IPS-15b (cell line): ENCODE data around the gene PPFIBP1.
"Not testable (repeated sequence)": the region's sequence is repeated elsewhere in the genome, so short reads cannot be mapped to it uniquely, and the experiment has no call there.

Source experiments
- H3K27me3 ChIP-seq: one replicate; pipeline ENCODE4 v1.6.1; 2013; ENCODE audit warnings: low read length; ENCODE audit not compliant: control insufficient read depth, insufficient read depth
- H3K36me3 ChIP-seq: one replicate; pipeline ENCODE4 v1.6.1; 2013; ENCODE audit warnings: low read length; ENCODE audit not compliant: control insufficient read depth, insufficient read depth
- H3K4me1 ChIP-seq: one replicate; pipeline ENCODE4 v1.6.1; 2013; ENCODE audit warnings: mild to moderate bottlenecking, low read length; ENCODE audit not compliant: control insufficient read depth, insufficient read depth
- H3K4me3 ChIP-seq: one replicate; pipeline ENCODE4 v1.5.1; 2013; ENCODE audit warnings: low read depth, low read length
- H3K9ac ChIP-seq: one replicate; pipeline ENCODE4 v1.6.1; 2013; ENCODE audit warnings: low read depth, mild to moderate bottlenecking, low read length
- H3K9me3 ChIP-seq: one replicate; pipeline ENCODE4 v1.6.1; 2013; ENCODE audit warnings: mild to moderate bottlenecking, low read length; ENCODE audit not compliant: control insufficient read depth, insufficient read depth

Gene PPFIBP1

DNA sequence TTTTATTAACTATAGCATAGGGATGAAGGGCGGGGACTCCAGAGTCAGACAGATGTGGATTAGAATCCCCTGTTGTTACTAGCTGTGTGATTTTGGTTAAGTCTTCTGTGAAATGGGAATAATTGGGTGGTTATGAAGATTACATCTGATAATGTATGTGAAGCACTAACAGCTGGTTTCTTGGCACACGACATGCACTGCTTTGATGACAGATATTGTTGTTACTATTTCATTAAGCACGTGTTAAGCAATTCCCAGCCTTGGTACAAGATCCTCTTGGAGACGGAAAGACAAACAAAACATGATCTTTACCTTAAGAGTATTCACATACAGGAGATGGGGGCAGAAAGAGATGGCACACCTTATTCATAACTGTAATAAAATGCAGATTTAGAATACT, 7.9 kb downstream of the PPFIBP1 start:
- peaks cover under 1% of the 10 kb centered on the region for H3K27me3 ChIP-seq
- no peaks in the 10 kb centered on the region for H3K9me3 ChIP-seq
- no peaks in the 10 kb centered on the region for H3K36me3 ChIP-seq
- H3K4me3 ChIP-seq: no peak overlapping the region
- H3K4me1 ChIP-seq: peaks cover 8% of the 10 kb centered on the region
- no peak overlapping the region for H3K9ac ChIP-seq

DNA sequence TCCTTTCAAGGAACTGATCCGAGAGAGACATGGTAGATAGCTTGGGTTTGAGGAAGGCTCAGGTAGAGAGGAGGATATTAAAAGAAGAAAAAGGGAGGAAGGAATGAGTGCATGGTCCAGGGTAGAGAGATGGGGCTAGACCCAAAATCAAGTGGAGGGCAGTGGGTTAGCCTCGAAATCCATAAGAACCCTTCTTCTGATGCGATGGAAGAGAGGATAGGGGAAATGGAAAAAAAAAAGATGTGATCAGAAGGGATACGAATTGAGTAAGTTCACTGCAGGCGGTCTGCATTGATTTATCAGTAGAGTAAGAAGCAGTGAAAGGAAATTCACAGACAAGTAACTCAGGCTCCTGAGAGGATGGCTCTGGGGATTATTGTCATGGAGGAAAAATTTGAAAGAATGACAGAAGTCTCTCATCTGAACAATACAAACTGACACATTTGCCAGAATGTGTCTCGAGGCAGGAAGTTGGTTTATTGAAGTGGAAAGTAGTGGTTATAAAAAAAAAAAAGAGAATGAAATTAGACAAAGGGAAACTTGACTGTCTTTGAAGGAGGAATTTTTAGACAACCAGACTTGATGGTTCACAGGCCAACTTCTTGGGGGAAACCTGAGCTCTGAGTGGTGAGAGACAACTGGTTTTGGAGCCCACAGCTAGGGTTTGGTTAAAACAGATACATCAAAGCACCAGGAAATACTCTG, 10.2 kb downstream of the PPFIBP1 start:
- Histone ChIP-seq H3K27me3 (no peaks in the 10 kb centered on the region), H3K4me1 (peaks cover 8% of the 10 kb centered on the region), H3K4me3 (no peak overlapping the region), H3K9ac (no peak overlapping the region), H3K9me3 (no peaks in the 10 kb centered on the region), H3K36me3 (no peaks in the 10 kb centered on the region)

DNA sequence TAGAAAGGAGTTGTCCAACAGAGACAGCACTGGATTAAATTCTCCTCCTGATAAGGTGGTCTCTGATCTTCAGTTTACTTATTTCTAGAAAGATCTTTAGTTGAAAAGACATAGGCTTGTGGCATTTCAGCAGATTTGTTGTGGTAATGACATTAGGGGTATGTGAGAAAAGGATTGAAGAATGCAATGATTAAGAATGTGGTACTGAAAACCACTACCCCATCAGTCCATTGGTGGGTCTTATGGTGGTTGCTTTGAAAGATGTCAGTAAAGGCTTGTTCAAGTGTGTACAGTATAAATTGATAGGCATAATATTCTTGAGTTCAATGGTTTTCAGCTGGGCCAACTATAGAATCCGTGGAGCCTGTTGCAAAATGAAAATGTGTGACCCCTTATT, 10.8 kb downstream of the PPFIBP1 start:
- H3K4me3 ChIP-seq: no peak overlapping the region

DNA sequence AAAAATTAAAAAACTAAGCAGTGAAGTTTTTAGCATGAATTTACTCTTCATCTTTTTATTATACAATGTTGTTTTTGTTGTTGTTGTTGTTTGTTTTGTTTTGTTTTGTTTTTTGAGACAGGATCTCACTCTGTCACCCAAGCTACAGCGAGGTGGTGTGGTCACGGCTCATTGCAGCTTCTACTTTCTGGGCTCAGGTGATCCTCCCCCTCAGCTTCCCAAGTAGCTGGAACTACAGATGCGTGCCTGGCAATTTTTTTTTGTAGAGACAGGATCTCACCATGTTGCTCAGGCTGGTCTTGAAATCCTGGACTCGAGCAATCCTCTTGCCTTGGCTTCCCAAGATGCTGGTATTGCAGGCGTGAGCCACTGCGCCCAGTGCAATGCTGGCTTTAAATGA, 11.3 kb downstream of the PPFIBP1 start:
- no peaks in the 10 kb centered on the region for H3K9me3 ChIP-seq
- H3K36me3 ChIP-seq: no peaks in the 10 kb centered on the region
- no peaks in the 10 kb centered on the region for H3K27me3 ChIP-seq
- H3K9ac ChIP-seq: no peak overlapping the region
- H3K4me3 ChIP-seq: no peak overlapping the region
- peaks cover 8% of the 10 kb centered on the region for H3K4me1 ChIP-seq

More for the DNA sequence above, 10.8 kb downstream of the PPFIBP1 start:
- no peaks in the 10 kb centered on the region for H3K9me3 ChIP-seq
- no peaks in the 10 kb centered on the region for H3K27me3 ChIP-seq
- H3K4me1 ChIP-seq: peaks cover 8% of the 10 kb centered on the region
- H3K9ac ChIP-seq: no peak overlapping the region
- H3K36me3 ChIP-seq: no peaks in the 10 kb centered on the region

DNA sequence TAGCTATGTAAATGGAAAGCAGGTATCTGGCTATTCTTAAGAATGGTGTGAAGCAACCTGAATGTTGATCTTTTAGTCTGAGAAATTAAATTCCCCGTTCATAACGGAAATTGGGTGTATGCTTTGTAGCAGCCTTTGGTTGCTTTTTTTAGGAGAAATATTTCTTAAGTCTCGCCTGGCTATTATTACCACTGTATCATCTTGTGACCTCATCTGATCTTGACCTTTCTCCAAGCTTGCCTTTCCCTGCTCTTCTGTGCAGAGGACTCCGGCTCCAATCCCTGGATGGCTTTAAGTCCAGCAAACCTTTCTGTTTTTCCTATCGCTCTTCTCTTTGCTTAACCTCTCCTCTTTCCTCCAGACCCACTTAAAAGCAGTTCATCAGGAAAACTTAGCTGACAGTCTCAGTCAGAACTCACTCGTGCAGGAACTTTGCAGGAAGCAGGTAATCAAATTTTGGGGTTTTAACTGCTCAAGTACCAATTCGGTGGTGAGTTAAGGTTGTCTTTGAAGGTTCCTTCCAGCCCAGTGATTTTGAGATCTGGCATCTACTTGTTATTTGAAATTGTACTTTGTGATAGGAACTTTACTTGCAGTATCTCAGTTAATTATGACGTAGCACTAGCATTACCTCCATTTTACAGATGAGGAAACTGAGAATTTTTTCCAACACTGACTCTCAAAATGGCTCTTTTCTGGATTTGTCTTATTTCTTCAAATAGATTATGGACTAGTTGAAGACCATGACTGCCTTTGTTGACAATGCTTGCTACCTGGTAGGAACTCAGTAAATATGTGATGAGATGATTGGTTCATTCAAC, 14.1 kb downstream of the PPFIBP1 start:
- Histone ChIP-seq H3K36me3 (no peaks in the 10 kb centered on the region), H3K4me1 (peaks cover 2% of the 10 kb centered on the region), H3K27me3 (no peaks in the 10 kb centered on the region), H3K9ac (no peak overlapping the region), H3K9me3 (no peaks in the 10 kb centered on the region), H3K4me3 (no peak overlapping the region)

DNA sequence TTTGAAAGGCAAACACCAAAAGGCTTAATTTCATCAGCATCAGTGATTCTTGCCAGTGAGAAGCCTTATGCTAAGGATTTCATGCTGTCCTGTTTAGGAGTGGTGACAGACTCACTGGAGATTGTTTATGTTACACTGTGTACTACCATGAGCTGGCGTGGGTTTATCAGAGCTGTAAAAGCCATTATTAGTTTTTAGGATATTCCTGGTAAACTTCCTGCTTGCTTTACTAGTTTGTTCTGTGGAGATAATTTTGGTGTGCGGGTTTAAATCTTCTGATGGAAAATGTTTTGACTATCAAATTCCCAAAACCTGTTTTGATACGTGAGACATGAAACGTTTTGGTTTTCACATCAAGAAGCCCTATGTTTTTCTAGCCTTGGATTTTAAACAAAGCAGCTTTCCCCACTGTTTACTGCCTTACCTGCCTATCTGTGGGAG, 15.2 kb downstream of the PPFIBP1 start:
- Histone ChIP-seq H3K4me1 (peaks cover 1% of the 10 kb centered on the region), H3K4me3 (no peak overlapping the region), H3K27me3 (no peaks in the 10 kb centered on the region), H3K9me3 (no peaks in the 10 kb centered on the region), H3K36me3 (no peaks in the 10 kb centered on the region), H3K9ac (no peak overlapping the region)

DNA sequence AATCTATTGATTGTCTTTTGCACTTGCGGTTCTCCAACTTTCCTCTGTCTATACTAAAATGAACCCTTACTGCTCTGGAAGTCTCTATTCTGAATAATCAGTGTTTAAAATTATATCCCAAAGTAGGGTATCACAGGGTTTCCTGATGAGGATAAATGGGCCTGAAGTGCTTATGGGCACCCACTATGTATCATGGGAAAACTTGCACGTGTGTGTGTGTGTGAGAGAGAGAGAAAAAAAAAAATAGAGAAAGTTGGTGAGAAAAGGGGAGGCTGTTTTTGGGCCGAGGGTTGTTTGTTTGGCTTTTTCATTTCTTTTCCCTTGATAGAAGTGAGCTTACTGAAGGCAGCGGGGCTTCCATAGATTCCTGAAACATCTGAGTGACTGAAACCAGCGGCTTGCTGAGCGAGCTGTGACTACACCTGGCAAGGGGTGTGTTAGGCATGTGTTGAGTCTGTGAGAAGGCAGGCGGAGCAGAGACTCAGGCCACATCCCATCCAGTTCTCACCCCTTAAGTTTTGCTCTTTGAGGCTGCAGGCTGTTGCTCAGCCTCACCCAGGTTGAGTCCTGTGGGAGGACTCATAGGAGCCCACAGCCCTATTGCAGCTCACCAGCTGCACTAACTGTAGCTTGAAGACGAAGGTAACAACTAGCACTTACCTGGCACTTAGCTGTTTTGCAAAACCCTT, 17.2 kb downstream of the PPFIBP1 start:
- H3K4me1 ChIP-seq: no peaks in the 10 kb centered on the region
- H3K9ac ChIP-seq: no peak overlapping the region
- no peaks in the 10 kb centered on the region for H3K9me3 ChIP-seq

DNA sequence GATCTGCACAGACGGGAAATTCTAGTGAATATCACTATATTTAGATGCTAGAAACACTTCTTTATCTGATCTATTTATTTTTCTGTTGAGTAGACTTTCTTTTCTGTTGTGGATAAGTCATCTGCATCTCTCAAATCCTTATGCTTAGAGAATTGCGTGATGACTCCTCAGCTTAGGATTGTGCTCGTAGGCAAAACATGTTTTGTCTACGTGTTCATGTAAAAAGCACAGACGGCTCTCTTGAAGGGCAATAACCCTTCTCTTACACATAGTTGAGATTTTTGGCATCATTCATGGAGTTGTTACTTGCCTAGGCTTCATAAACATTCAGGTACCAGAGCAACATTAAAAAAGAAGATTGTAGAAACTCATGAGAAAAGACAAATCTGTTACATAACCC, 18.6 kb downstream of the PPFIBP1 start:
- no peaks in the 10 kb centered on the region for H3K36me3 ChIP-seq
- H3K27me3 ChIP-seq: no peaks in the 10 kb centered on the region
- H3K9ac ChIP-seq: no peak overlapping the region
- H3K4me1 ChIP-seq: no peaks in the 10 kb centered on the region
- H3K9me3 ChIP-seq: no peaks in the 10 kb centered on the region
- H3K4me3 ChIP-seq: no peak overlapping the region

More for the DNA sequence above, 17.2 kb downstream of the PPFIBP1 start:
- H3K36me3 ChIP-seq: no peaks in the 10 kb centered on the region
- H3K4me3 ChIP-seq: no peak overlapping the region
- H3K27me3 ChIP-seq: no peaks in the 10 kb centered on the region

DNA sequence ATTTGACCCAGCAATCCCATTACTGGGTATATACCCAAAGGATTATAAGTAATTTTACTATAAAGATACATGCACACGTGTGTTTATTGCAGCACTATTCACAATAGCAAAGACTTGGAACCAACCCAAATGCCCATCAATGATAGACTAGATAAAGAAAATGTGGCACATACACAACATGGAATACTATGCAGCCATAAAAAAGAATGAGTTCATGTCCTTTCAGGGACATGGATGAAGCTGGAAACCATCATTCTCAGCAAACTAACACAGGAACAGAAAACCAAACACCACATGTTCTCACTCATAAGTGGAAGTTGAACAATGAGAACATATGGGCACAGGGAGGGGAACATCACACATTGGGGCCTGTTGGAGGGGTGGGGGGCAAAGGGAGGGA, 20.9 kb downstream of the PPFIBP1 start:
- not testable (repeated sequence) for H3K36me3 ChIP-seq, H3K4me1 ChIP-seq, H3K4me3 ChIP-seq, H3K27me3 ChIP-seq, H3K9me3 ChIP-seq, H3K9ac ChIP-seq

DNA sequence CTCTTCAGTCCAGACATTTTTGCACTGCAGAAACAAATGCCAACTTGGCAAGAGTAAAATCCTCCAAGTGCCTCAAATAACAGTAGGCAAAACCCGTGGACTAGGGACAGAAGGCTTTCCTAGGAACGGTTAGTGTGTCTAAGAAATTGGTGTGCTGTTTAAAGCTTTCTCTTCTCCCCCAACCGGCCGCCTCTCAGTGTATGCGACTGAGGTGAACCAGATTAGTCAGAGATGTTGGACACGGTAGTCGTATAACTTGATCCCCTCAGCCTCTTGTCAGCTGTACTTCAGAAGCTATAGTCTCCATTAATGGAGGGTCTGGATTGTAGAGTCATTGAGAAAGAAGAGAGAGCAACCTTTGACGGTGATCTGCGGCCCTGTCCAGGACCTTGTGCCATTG, 21.7 kb downstream of the PPFIBP1 start:
- no peak overlapping the region for H3K4me3 ChIP-seq
- peaks cover 11% of the 10 kb centered on the region for H3K4me1 ChIP-seq

DNA sequence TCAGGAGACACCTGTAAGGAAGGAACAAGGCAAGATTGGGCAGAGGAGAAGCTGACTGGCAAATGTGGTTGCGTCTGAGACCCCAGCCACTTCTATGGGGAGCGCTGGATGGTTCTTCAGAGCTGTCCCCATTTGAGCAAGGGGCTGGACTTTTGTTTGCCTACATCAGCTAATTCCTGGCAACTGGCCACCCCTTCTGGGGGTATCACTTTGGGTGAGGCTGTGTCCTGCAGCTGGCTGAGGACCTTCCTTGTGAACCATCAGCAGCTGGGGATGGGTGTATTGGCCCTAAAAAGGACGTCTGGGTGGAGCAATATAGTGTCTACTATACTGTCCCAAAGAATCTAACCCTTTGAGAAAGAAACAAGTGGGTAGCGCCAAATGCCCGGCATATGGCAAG, 23.6 kb downstream of the PPFIBP1 start:
- Histone ChIP-seq H3K9me3 (no peaks in the 10 kb centered on the region), H3K36me3 (no peaks in the 10 kb centered on the region), H3K4me3 (no peak overlapping the region), H3K4me1 (peaks cover 11% of the 10 kb centered on the region), H3K9ac (no peak overlapping the region), H3K27me3 (no peaks in the 10 kb centered on the region)

More for the DNA sequence above, 21.7 kb downstream of the PPFIBP1 start:
- Histone ChIP-seq H3K27me3 (no peaks in the 10 kb centered on the region), H3K9ac (no peak overlapping the region), H3K36me3 (no peaks in the 10 kb centered on the region), H3K9me3 (no peaks in the 10 kb centered on the region)
